ENCODE data around the gene SLC26A4.

DNA sequence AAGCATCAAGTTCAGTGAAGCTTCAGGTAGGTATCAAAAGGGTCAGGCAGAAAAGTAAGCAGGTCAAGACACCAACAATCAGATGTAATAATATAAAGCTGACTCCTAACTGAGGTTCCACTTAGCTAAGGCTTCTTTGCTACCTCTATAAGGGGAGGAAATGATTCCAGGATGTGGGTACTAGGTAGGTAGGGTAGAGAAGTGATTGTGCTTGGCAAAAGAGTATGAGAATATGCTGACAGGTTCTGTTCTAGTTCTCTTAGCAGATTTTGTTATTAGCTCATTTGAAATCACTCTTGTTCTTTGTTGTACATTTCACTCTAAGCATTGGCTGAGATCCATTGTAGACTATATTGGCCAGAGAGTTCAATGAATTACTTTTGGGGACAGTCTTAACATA, 42.6 kb downstream of the SLC26A4 start:
- TF ChIP-seq, protein P1, sequence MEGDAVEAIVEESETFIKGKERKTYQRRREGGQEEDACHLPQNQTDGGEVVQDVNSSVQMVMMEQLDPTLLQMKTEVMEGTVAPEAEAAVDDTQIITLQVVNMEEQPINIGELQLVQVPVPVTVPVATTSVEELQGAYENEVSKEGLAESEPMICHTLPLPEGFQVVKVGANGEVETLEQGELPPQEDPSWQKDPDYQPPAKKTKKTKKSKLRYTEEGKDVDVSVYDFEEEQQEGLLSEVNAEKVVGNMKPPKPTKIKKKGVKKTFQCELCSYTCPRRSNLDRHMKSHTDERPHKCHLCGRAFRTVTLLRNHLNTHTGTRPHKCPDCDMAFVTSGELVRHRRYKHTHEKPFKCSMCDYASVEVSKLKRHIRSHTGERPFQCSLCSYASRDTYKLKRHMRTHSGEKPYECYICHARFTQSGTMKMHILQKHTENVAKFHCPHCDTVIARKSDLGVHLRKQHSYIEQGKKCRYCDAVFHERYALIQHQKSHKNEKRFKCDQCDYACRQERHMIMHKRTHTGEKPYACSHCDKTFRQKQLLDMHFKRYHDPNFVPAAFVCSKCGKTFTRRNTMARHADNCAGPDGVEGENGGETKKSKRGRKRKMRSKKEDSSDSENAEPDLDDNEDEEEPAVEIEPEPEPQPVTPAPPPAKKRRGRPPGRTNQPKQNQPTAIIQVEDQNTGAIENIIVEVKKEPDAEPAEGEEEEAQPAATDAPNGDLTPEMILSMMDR (IDR thresholded peaks at IDR 0.05; ENCODE audit: insufficient read depth, low read depth, low read length) = no peak
- no peak for TF ChIP-seq EZH2 (IDR thresholded peaks at IDR 0.05; ENCODE audit: insufficient read depth, low read length)

All from astrocyte (in vitro differentiated cells and primary cell).